Muscle of back (tissue), 11 donors: ENCODE results near the gene CXCL1. TPM values are rescaled to one million over a fixed set of nuclear protein-coding genes. Genes with fewer than 3 reads are reported as not detected.
"Not testable (repeated sequence)": the region's sequence is repeated elsewhere in the genome, so short reads cannot be mapped to it uniquely, and the experiment has no call there.

Experiments
- DNase-seq, 3 donors: peaks; one replicate each; pipeline versions ENCODE4 v3.0.0 to v3.0.0-alpha.2; 2013
- polyA plus RNA-seq, 10 donors: library from polyadenylated mRNA; unstranded; fragments of 120-200 nt; gene quantifications; one replicate each; pipeline ENCODE4 v1.2.1, GENCODE V29; 2013; ENCODE audit not compliant: insufficient read length in 10 of 10

The CXCL1 gene
- polyA plus RNA-seq, 10 donors = 0.31 to 1.4 (median 0.53) TPM; not detected in 2

- DNase-seq = no peak
These were observed 6.2 kb downstream of the CXCL1 start for GRCh38 chr4:73875401-73875800.

GRCh38 chr4:73883306-73883705 lies 14.1 kb downstream of the CXCL1 start:
- peak in 1 of 3 donors; percentile 77 for DNase-seq

- no peak for DNase-seq
These were observed 16.5 kb downstream of the CXCL1 start for GRCh38 chr4:73885574-73886267.

DNA sequence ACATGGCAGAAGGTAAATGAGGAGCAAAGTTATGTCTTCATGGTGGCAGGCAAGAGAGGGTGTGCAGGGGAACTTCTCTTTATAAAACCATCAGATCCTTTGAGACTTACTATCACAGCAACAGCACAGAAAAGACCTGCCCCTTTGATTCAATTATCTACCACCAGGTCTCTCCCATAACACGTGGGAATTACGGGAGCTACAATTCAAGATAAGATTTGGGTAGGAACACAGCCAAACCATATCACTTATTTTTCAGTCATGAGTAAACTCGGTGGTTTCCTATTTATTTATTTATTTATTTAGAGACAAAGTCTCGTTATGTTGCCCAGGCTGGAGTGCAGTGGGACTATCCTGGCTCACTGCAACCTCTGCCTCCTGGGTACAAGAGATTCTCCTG lies 22.1 kb downstream of the CXCL1 start:
- no peak for DNase-seq

GRCh38 chr4:73891739-73892405 lies 22.7 kb downstream of the CXCL1 start:
- peak in 1 of 3 donors; percentile 83 for DNase-seq

- DNase-seq = no peak
These were observed 23.8 kb downstream of the CXCL1 start for GRCh38 chr4:73892966-73893365.

DNA sequence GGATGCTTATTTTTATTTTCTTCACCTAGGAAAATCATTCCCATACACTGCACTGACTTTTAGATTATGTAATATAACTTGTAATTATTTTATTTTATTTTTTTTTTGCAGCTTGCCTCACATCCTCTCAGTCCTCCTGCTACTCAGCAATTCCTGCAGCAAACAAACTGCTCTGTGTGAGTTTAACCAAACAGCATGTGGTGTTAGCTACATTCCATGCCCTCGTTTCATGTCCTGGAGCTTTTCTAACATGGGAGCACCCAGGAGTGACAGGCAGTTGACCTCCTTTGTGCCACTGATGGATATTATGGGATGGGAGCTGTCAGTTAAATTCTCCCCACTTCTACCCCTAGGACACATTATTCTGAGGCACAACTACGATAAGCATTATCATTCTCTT lies 24.8 kb downstream of the CXCL1 start:
- DNase-seq = no peak

GRCh38 chr4:73895201-73896175 lies 26.3 kb downstream of the CXCL1 start:
- peak in 1 of 3 donors; percentile 21 for DNase-seq

DNA sequence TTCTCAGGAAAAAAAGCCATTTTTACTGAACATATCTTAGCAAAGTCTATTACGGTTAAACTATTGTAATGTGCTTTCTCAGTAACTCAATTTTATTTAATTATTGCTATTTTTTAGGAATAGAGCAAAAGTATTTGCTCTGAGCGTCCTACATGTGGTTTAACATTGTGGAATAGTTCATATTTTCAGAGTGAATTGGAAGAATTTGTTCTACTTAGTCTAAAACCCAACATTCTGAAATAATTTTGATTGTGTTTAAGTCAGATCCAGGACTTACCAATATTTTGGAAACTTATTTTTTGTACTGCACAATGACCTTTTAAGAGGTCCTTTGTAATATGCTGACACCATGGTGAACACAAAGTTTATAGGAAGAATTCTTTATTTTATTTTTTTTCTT lies 27.2 kb downstream of the CXCL1 start:
- DNase-seq = no peak

GRCh38 chr4:73897380-73898136 lies 28.4 kb downstream of the CXCL1 start:
- DNase-seq = peak; percentile 34 to 91 (median 49)

GRCh38 chr4:73899338-73899737 lies 30.1 kb downstream of the CXCL1 start:
- DNase-seq = not testable (repeated sequence)

GRCh38 chr4:73901031-73901430 lies 31.8 kb downstream of the CXCL1 start:
- DNase-seq = peak in 1 of 3 donors; percentile 69

DNA sequence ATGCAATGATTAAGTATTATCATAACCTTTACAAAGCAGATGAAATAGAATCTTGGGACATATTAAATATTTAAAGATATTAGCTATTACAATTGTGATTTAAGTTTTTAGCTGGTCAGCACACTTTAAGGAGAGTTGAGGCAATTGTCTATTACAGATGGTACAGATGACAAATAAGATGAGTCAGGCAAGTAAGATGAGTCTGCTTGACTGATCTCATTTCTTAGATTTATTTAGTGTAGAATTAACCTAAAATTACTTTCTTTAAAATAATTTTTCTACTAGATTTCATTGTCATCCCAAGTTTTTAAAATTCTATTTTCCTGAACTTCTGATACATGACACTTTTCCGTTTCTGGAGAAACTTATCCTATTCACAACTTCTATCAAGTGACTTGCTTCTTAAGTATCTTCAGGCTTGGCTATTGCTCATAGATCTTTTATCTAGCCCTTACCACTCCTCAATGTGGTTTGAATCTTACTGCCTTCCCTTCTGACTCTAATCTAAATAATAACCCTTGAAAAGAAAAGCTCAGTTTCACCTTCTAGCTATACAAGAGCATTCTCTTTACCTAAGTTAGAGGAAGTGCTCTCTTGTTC lies 32.9 kb downstream of the CXCL1 start:
- DNase-seq = peak in 1 of 3 donors; percentile 27

GRCh38 chr4:73902817-73903547 lies 33.8 kb downstream of the CXCL1 start:
- no peak for DNase-seq

- peak in 1 of 3 donors; percentile 62 for DNase-seq
These were observed 35.3 kb downstream of the CXCL1 start for GRCh38 chr4:73904491-73904890.

GRCh38 chr4:73908965-73909364 lies 39.8 kb downstream of the CXCL1 start:
- DNase-seq = no peak

DNA sequence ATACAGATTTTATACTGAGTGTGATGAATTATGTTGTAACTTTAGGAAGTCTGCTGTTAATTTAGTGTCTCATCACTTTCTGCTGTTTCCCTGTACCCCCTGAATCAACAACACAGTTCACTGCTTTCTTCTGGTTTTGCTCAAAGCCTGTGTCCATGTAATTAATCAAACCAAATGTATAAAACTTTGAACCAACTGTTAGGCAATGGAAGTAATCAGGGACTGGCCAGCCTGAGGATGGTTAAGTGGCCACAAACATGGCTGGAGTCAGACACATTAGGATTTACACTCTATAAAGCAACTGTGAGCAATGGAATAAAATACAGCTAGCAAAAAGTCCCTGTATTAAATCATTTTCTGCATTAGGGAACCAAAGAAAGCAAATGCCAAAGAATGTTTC lies 42.6 kb downstream of the CXCL1 start:
- DNase-seq = no peak

DNA sequence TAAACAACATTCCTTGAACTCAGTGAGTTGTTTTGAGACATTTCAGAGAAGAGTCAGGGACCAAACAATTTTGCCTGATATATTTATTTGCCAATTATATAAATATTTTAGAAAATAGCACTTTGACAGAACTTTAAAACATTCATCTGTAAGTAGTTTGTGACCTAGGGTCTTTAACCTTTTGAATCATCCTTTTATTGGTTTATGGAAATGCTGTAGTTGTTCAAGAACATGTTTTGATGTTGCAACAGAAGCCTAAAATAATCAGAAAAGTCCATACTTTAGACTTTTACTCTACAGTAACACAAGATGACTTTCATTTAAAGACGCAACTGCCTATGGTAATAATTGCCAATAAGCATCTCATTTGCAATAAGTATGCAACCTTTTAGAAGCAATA lies 43.0 kb downstream of the CXCL1 start:
- no peak for DNase-seq

DNA sequence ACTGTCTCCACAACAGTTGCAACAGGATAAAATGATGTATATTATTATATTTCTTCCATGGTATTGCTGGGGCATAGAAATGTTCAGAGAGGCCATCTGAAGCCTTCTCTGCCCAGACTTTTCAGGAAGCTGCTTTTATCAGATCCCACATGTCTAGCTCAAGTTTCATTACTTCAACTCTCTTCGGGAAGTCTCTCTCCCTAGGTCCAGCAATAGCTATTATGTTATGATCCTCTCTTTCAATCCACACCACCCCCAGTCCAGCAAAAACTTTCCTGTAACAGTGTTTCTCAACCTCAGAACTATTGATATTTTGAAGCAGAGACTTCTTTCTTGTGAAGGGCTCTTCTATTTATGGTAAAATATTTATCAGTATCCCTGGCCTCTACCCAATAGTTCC lies 44.9 kb downstream of the CXCL1 start:
- DNase-seq = no peak

GRCh38 chr4:73916172-73916925 lies 47.2 kb downstream of the CXCL1 start:
- DNase-seq = no peak
